PC-3 (cell line): ENCODE data around the gene CCR9.

Source experiments
- CTCF ChIP-seq: fragments of 300-600 bp; sonication (generic); conservative IDR thresholded peaks from 2 replicates; pipeline ENCODE4 v1.5.1; 2017; ENCODE audit warnings: antibody characterized with exemption, low read depth, mild to moderate bottlenecking, low read length
- EZH2 ChIP-seq: fragments of 300-600 bp; sonication (generic); IDR thresholded peaks from one replicate; pipeline ENCODE4 v1.6.1; 2017; ENCODE audit warnings: antibody characterized with exemption, mild to moderate bottlenecking, low read length; ENCODE audit not compliant: unreplicated experiment
- EZH2phosphoT487 ChIP-seq: fragments of 300-600 bp; sonication (generic); IDR thresholded peaks from 2 replicates; pipeline ENCODE4 v1.6.1; 2018; ENCODE audit warnings: mild to moderate bottlenecking, antibody characterized with exemption, low read length, borderline replicate concordance

GRCh38 chr3:45842851-45843625 is 43.3 kb upstream of the CCR9 start:
- no peak for TF ChIP-seq CTCF
- no peak for TF ChIP-seq EZH2
- no peak for TF ChIP-seq EZH2phosphoT487
